Measurements from ENCODE around the gene UBE2I.

GRCh38 chr16:1290860-1291575, 18.4 kb upstream of the UBE2I start:
- no peak for TF ChIP-seq EZH2 (IDR thresholded peaks at IDR 0.05)
- no peak for TF ChIP-seq POLR2AphosphoS5 (IDR thresholded peaks at IDR 0.05; ENCODE audit: borderline replicate concordance, low read depth, low read length)

All from SK-N-MC (cell line).